Measurements from ENCODE around the gene GRIA1.

The GRIA1 gene

DNA sequence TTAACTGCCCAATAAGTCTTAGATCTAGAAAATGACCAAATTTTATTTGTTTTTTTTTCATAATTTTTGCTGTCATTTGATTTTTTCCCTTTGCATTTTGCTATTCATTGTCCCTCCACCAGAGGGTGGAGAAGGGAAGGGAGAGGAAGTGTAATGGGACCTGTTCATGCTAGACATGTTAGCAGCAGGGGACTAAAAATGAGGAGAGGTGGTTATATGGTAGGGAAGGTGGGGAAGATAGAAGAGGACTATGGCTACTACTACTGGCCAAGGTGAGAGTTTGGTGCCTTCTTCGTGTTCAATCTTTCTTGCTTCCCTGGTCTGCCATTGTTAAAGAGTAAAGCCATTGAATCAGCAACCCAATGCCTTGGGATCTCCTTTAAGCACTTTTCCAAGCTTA, 6.4 kb downstream of the GRIA1 start:
- DNase-seq (ENCODE audit: low read depth in 2 of 3, low spot score in 2 of 3): no peak

DNA sequence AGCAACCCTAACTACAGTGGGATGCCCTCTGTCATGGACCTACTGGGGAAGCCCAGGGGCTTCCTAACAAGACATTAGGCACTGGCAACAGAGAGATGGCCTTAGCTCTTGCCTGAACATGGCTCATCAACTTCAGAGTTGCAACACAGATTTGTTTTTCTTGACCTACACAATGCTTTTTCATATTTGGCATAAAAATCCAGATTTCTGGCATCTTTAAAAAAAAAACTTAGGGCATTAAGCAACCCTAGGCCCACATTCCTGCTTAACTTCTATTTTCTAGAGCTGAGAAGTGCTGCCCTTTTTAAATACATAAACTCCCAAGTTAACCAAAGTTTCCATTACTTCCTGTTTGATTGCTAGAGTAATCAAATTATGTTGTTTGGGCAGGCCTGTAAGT, 8.0 kb downstream of the GRIA1 start:
- no peak for DNase-seq (ENCODE audit: low read depth in 2 of 3, low spot score in 2 of 3)

DNA sequence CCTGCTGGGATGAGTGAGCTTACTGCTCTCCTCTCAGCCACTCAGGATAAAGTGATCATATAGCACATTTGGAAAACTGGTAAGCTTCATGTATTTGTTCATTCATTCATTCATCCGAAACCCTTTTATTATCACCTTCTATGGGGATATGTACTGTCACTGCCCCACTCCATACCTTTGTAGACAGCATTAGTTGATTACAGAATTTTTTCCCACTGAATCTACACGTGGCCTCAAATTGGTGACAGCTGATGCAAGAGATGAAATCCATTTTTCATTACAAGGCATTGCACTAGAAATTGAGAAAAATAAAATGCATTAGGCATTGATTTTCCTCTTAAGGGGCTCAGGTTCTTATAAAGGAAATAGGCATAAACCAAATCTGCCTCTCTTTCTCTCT, 9.7 kb downstream of the GRIA1 start:
- DNase-seq (ENCODE audit: low read depth in 2 of 3, low spot score in 2 of 3): no peak

DNA sequence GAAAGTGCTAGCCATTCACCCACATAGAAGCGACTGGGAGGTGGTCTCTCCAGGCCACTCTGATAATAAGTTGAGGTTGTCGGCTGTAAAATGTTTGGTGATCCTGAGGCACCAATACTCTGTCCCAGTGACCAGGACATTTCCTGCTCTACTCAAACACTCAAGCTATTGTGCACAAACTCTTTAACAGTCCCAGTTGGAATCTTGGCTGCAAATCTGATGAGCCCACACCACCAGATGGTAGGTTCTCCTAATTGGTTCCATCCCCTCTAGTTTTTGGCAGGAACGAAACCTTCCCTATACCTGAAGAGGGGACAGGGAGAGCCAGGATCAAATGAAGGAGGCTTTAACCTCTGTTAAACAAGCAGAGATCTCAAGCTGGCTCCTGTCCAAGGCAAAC, 14.3 kb downstream of the GRIA1 start:
- DNase-seq (ENCODE audit: low read depth in 2 of 3, low spot score in 2 of 3): no peak

DNA sequence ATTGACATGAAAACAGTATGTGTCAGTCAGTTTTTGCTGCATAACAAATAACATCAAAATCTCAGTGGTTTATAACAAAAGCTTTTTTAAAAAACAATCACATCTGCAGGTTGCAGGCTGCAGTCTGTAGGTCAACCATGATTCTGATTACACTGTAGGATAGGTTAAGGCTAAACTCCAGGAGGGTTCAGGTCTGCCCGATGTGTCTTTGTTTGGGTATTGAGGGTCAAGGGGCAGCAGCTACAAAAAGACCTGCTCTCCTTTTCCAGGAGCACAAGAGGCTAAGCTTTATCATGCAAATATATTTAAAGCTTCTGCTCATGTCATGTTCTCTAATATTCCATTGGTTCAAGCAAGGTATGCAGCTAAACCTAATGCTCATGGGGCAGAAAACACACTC, 18.2 kb downstream of the GRIA1 start:
- DNase-seq (ENCODE audit: low read depth in 2 of 3, low spot score in 2 of 3): no peak

DNA sequence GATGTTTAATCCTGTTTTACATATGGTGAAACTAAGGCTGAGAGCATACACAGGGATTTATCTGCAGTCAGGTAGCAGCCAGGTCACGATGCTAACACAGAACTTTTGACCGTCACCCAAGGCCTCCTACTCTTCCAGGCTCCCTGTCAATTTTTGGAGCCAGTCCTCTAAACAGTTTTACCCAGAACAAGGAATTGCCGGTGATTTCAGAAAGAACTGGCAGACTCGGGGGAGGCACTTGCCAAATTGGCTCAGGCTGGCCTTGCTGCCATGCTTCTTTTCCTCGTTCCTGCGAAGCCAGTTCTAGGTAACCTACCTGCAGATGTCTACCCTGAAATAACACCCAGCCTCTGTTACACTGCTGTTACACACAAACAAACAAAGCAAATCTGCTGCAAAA, 21.2 kb downstream of the GRIA1 start:
- no peak for DNase-seq (ENCODE audit: low read depth in 2 of 3, low spot score in 2 of 3)

DNA sequence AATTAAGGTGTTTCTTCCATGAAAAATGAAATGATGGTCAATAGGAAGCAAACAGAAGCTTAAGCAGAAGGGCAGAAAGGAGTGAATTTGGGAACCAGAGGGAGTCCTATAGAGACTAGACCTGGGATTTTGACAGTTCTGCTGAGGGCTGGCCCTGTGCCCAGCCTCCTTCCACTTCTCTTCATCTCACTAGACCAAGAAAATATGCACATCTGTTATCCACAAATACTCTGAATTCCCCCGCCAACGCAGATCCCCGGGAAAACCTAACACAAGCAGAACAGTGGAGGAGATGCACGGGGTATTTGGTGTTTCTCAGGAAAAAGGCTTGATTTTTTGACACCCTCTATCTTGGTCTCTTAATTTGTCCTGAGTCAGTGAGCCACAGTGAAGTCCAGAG, 22.7 kb downstream of the GRIA1 start:
- no peak for DNase-seq (ENCODE audit: low read depth in 2 of 3, low spot score in 2 of 3)

GRCh38 chr5:153515301-153515700, 24.8 kb downstream of the GRIA1 start:
- no peak for DNase-seq (ENCODE audit: low read depth in 2 of 3, low spot score in 2 of 3)

- DNase-seq (ENCODE audit: low read depth in 2 of 3, low spot score in 2 of 3): no peak
Measured at GRCh38 chr5:153516504-153517240, 26.2 kb downstream of the GRIA1 start.

- DNase-seq (ENCODE audit: low read depth in 2 of 3, low spot score in 2 of 3): no peak
Measured at GRCh38 chr5:153517241-153517611, 26.8 kb downstream of the GRIA1 start.

GRCh38 chr5:153520137-153520536, 29.7 kb downstream of the GRIA1 start:
- DNase-seq (ENCODE audit: low read depth in 2 of 3, low spot score in 2 of 3): no peak

GRCh38 chr5:153520952-153521351, 30.5 kb downstream of the GRIA1 start:
- no peak for DNase-seq (ENCODE audit: low read depth in 2 of 3, low spot score in 2 of 3)

DNA sequence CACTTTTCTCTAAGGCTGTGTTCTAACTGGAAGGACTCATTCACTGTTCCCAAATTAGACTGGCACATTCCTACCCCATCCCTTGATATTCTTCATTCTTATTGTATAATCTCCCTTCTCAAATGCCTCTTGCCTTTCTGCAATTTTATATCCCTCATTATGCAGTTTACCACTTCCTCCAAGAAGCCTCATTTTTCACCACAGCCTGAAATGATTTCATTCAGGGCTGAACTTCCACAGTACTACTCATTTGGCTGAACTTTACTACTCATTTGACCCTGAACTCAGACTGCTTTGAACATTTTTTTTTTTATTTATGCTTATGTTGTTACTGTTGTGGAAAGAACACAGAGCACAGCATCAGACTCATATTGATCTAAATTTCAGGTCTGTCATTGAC, 32.7 kb downstream of the GRIA1 start:
- DNase-seq (ENCODE audit: low read depth in 2 of 3, low spot score in 2 of 3): no peak

DNA sequence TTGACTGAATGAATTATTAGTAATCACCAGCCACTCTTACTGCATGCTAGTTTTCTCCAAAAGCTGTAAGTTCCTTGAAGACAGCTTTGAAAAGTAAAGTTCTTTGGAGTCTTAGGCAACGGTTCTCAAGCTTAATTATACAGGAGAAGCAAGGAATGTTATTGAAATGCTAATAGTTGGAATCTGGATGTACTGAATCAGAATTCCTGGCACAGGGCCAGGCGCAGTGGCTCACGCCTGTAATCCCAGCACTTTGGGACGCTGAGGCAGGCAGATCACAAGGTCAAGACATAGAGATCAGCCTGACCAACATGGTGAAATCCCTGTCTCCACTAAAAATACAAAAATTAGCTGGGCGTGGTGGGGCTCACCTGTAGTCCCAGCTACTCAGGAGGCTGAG, 33.4 kb downstream of the GRIA1 start:
- no peak for DNase-seq (ENCODE audit: low read depth in 2 of 3, low spot score in 2 of 3)

DNA sequence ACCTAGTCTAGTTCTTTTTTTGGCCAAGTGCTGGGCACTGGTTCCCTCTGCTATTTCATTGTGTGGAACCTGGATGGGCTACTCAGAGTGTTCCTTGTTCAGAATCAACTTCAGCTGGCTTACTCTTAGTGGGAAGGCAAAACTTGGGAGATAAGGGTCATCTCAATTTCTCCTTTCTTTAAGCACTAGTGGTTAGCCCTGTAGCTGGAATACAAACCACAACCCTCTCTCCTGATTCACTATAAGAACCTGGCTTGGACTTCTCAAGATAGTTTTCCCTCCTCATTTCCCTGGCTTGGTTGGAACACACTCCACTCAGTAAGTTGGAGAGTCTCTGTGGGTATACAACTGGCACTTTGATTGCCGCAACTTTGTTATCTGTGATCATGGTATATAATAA, 35.1 kb downstream of the GRIA1 start:
- no peak for DNase-seq (ENCODE audit: low read depth in 2 of 3, low spot score in 2 of 3)

GRCh38 chr5:153530357-153531143, 40.1 kb downstream of the GRIA1 start:
- DNase-seq (ENCODE audit: low read depth in 2 of 3, low spot score in 2 of 3): no peak

- DNase-seq (ENCODE audit: low read depth in 2 of 3, low spot score in 2 of 3): no peak
Measured at GRCh38 chr5:153533546-153533945, 43.1 kb downstream of the GRIA1 start.

DNA sequence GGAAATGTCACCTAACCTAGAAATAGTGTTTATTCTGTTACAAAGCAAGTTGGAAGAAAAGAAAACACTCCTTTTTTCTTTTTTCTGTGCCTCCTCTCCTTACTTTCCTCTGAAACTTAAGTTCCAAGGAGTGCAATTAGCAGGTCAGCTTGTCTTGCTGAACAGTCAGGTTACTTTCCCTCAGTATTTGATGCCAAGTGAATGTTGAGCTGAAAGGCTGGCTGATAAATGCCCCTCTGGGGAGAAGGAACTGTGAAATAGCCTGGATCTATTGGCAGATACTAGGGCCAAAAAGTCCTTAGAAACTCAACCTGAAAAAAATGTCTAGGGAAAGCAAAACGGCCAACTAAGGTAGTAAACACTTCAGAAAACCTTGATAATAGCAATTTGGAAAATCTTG, 43.6 kb downstream of the GRIA1 start:
- DNase-seq (ENCODE audit: low read depth in 2 of 3, low spot score in 2 of 3): no peak

- no peak for DNase-seq (ENCODE audit: low read depth in 2 of 3, low spot score in 2 of 3)
Measured at GRCh38 chr5:153537207-153537606, 46.7 kb downstream of the GRIA1 start.

DNA sequence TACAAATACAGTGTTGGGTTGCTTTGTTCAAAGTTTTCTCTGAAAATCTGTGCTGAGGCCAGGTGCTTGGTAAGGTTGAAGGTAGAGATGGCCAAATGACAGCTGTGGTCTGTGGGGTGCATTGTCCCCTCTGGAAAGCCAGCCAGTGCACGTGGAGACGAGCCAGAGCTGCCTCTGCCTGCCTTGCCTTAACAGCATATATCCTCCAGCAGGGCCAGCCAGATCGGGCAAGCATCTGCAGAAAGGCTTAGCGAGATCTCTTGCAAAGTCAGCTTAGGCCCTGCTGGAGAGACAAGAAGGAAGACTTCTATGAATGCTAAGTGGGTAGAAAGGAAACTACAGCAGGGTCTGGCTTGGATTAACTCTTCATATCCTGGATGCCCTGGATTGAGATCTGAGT, 49.5 kb downstream of the GRIA1 start:
- no peak for DNase-seq (ENCODE audit: low read depth in 2 of 3, low spot score in 2 of 3)

- no peak for DNase-seq (ENCODE audit: low read depth in 2 of 3, low spot score in 2 of 3)
Measured at GRCh38 chr5:153542536-153542935, 52.1 kb downstream of the GRIA1 start.

DNA sequence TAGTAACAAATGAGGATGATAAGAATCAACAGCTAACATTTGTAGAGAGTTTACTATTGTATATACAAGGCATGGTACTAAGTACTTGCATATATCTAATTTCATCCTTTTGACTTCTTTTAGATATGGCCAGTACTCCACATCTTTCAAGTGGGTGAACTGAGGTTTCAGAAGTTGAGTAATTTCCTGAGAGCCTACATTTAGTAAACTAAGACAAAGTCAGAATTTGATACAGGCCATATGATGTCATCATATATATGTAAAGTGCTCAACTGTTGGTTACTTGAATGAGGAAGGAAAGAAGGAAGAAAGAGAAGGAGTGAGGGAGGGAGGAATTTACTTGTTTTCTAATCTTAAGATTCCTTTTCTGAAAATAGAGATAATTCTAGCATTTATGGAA, 52.8 kb downstream of the GRIA1 start:
- no peak for DNase-seq (ENCODE audit: low read depth in 2 of 3, low spot score in 2 of 3)

- DNase-seq (ENCODE audit: low read depth in 2 of 3, low spot score in 2 of 3): no peak
Measured at GRCh38 chr5:153543959-153544470, 53.5 kb downstream of the GRIA1 start.
